Fibroblast of villous mesenchyme (primary cell): ENCODE measurements around the gene DUSP7. TPM values are rescaled to one million over a fixed set of nuclear protein-coding genes. Genes with fewer than 3 reads are reported as not detected.
A peak's percentile ranks its signal among the peaks of the same experiment; 100 is the strongest.

Experiments
- DNase-seq: peaks from one replicate; pipeline ENCODE4 v3.0.0-alpha.2; 2010; ENCODE audit warnings: low read depth
- H3K4me3 ChIP-seq: 2 replicates; pipeline ENCODE4 v1.5.1; 2011; ENCODE audit warnings: low read depth, mild to moderate bottlenecking, low read length
- total RNA-seq: library from RNA; depleted of rRNA; stranded (reverse); fragments of >200 nt; gene quantifications from 2 replicates; pipeline ENCODE4 v1.2.3, GENCODE V29; 2012
- TF ChIP-seq, protein P1 (sequence below): IDR thresholded peaks from 2 replicates; pipeline ENCODE4 v1.5.1; 2012; ENCODE audit warnings: low read depth, mild to moderate bottlenecking, low read length; ENCODE audit not compliant: insufficient read depth

Gene DUSP7
- total RNA-seq, 1 donor, result 21.2 TPM

- H3K4me3 ChIP-seq, result no peak overlapping the region
- TF ChIP-seq, protein P1, sequence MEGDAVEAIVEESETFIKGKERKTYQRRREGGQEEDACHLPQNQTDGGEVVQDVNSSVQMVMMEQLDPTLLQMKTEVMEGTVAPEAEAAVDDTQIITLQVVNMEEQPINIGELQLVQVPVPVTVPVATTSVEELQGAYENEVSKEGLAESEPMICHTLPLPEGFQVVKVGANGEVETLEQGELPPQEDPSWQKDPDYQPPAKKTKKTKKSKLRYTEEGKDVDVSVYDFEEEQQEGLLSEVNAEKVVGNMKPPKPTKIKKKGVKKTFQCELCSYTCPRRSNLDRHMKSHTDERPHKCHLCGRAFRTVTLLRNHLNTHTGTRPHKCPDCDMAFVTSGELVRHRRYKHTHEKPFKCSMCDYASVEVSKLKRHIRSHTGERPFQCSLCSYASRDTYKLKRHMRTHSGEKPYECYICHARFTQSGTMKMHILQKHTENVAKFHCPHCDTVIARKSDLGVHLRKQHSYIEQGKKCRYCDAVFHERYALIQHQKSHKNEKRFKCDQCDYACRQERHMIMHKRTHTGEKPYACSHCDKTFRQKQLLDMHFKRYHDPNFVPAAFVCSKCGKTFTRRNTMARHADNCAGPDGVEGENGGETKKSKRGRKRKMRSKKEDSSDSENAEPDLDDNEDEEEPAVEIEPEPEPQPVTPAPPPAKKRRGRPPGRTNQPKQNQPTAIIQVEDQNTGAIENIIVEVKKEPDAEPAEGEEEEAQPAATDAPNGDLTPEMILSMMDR, result no peak
- no peak for DNase-seq
Measured at GRCh38 chr3:52067046-52067445, 10.7 kb upstream of the DUSP7 start.

DNA sequence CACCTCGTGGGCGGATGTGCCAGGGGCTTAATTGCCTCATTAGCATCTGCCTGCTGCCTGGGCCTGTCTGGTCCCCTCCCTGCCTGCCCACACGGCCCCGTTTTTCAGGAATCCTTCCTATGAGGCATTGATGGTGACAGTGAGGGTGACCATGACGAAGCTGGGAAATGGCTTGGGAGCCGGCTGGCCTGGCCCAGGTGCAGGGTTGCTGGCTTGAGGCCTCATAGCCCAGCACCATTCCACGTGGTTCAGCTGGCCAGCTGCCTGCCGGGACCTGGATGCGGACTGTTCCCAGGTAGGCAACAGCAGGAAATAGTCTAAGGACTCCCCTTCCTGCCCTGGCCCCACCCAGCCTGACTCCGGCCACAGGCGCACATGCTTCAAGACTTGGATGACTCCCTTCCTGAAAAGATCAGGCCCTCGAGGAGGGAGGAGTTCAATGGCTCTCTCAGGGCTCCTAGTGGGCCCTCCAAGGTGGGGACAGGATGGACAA, 8.9 kb upstream of the DUSP7 start:
- H3K4me3 ChIP-seq, result no peak overlapping the region
- no peak for DNase-seq
- TF ChIP-seq, protein P1, result no peak

- DNase-seq, result no peak
- no peak overlapping the region for H3K4me3 ChIP-seq
- TF ChIP-seq, protein P1, result no peak
Measured at GRCh38 chr3:52064561-52064960, 8.2 kb upstream of the DUSP7 start.

DNA sequence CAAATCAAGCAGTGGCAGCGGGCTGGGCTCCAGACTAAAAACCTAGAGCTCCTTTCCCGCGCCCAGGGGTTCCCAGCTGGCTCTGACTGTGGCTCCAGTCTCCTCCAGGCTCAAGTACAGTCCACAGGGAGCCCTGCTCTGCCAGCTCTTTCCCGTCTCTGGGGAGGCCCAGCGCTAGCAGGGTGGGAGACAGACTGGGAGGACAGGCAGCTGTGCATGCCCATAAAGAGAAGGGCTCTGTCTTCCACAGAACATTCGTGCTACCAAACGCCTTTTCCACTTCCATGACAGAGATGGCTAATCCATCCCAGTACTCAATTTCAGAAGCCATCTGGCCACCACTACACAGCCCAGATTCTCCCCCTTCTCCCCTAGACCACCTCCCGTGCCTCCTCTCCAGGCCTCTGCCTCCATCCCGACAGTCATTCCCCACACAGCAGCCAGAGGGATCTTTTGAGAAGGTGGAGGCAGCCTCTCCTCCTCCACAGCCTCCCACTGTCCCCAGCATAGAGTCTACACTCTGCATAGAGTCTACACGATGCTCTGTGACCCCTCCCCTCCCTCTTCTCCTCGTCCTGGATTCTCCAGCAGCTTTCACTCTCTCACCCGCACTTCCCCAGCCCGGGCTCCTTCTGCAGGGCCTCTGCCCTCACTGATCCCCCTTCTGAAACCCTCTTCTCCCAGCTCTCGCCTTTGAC, 6.8 kb upstream of the DUSP7 start:
- no peak for DNase-seq
- no peak overlapping the region for H3K4me3 ChIP-seq
- TF ChIP-seq, protein P1, result no peak

DNA sequence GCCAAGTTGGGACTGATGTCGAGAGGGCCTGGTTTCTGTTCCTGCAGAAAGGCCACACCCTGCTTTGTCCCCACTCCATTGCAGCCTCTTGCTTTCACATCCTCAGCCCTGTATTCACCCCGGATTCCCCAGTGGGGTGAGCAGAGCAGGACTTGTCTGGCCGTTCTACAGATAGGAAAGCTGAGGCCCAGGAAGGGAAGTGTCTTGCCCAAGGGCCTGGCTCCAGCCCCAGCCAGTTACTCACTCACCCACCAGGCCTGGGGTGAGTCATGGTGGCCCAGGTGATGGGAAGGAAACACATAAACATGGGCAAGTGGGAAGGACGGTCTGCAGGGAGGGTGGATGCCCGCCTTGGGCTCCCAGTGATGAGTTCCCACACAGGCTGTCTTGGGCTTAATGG, 6.1 kb upstream of the DUSP7 start:
- no peak overlapping the region for H3K4me3 ChIP-seq

GRCh38 chr3:52061121-52061910, 4.9 kb upstream of the DUSP7 start:
- TF ChIP-seq, protein P1, result no peak
- no peak overlapping the region for H3K4me3 ChIP-seq
- DNase-seq, result no peak

More for the DNA sequence above, 6.1 kb upstream of the DUSP7 start:
- TF ChIP-seq, protein P1, result no peak
- peak; percentile 84 for DNase-seq
